GM06990 (cell line): ENCODE results near the gene POLR1D.

Source experiments
- DNase-seq: peaks from one replicate; pipeline ENCODE4 v3.0.0-alpha.2; 2011; ENCODE audit not compliant: insufficient read length; ENCODE audit errors: extremely low read depth
- H3K27me3 ChIP-seq: replicated peaks from 2 replicates; pipeline ENCODE4 v1.6.0; 2011; ENCODE audit warnings: low read length; ENCODE audit not compliant: control insufficient read depth, insufficient read depth
- H3K36me3 ChIP-seq: 2 replicates; pipeline ENCODE4 v1.5.1; 2011; ENCODE audit warnings: low read length; ENCODE audit not compliant: control insufficient read depth, insufficient read depth
- H3K4me3 ChIP-seq: replicated peaks from 2 replicates; pipeline ENCODE4 v1.5.1; 2011; ENCODE audit warnings: low read depth, mild to moderate bottlenecking, control low read depth, low read length
- CTCF ChIP-seq: IDR thresholded peaks from 2 replicates; pipeline ENCODE4 v1.5.1; 2011; ENCODE audit warnings: low read length, control low read depth, mild to moderate bottlenecking, inconsistent platforms; ENCODE audit not compliant: insufficient read depth, poor library complexity, severe bottlenecking

The POLR1D gene

GRCh38 chr13:27631156-27631555, 9.5 kb downstream of the POLR1D start:
- peaks cover 3% of the 10 kb centered on the region for H3K36me3 ChIP-seq
- no peaks in the 10 kb centered on the region for H3K27me3 ChIP-seq
- no peak overlapping the region for H3K4me3 ChIP-seq
- no peak for DNase-seq
- no peak for TF ChIP-seq CTCF

GRCh38 chr13:27631665-27632064, 10.0 kb downstream of the POLR1D start:
- H3K4me3 ChIP-seq, result no peak overlapping the region
- no peaks in the 10 kb centered on the region for H3K27me3 ChIP-seq
- no peak for TF ChIP-seq CTCF
- DNase-seq, result no peak
- H3K36me3 ChIP-seq, result peaks cover 3% of the 10 kb centered on the region

- Histone ChIP-seq H3K4me3 (no peak overlapping the region), H3K27me3 (no peaks in the 10 kb centered on the region), H3K36me3 (peaks cover 3% of the 10 kb centered on the region)
- DNase-seq, result no peak
- no peak for TF ChIP-seq CTCF
Measured at GRCh38 chr13:27632214-27632613, 10.5 kb downstream of the POLR1D start.

GRCh38 chr13:27632648-27633047, 11.0 kb downstream of the POLR1D start:
- peaks cover 3% of the 10 kb centered on the region for H3K36me3 ChIP-seq
- DNase-seq, result no peak
- H3K4me3 ChIP-seq, result no peak overlapping the region
- no peaks in the 10 kb centered on the region for H3K27me3 ChIP-seq
- TF ChIP-seq CTCF, result no peak

GRCh38 chr13:27634231-27634630, 12.5 kb downstream of the POLR1D start:
- H3K4me3 ChIP-seq, result no peak overlapping the region
- H3K36me3 ChIP-seq, result peaks cover 3% of the 10 kb centered on the region
- TF ChIP-seq CTCF, result no peak
- DNase-seq, result no peak
- no peaks in the 10 kb centered on the region for H3K27me3 ChIP-seq

GRCh38 chr13:27634791-27635190, 13.1 kb downstream of the POLR1D start:
- no peaks in the 10 kb centered on the region for H3K27me3 ChIP-seq
- no peak for TF ChIP-seq CTCF
- no peak overlapping the region for H3K4me3 ChIP-seq
- peaks cover 3% of the 10 kb centered on the region for H3K36me3 ChIP-seq
- DNase-seq, result no peak
